ENCODE results near the gene CEP104. TPM values are rescaled to one million over a fixed set of nuclear protein-coding genes. Genes with fewer than 3 reads are reported as not detected.

The CEP104 gene
- total and polyA plus RNA-seq, 9 of the 15 experiments (the other 6 are each of a cell fraction or from before 2014, with no cell fraction given): 11.2 to 63.4 (median 42.6) TPM

DNA sequence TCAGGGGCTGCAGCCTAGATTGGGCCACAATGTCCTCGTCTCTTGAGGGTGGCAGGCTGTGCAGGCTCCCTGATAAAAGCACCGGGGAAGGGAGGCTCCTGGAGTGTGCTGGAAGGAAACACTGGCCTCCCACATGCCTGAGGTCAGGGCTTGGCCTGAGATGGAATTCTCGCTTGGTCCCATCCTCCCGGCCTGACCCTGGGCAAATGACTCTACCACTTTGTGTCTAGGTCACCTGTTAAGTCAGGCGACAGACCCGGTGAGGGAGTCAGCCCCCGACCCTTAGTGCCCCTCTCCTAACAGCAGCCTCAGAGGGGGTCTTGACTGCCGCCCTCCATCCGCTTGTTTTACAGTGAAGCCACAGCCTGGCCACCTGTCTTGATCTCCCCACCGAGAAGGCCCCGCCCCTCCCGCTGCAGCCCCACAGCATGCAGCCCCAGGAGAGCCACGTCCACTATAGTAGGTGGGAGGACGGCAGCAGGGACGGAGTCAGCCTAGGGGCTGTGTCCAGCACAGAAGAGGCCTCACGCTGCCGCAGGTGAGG, 82.0 kb downstream of the CEP104 start (continued):
- TF ChIP-seq, protein P1, sequence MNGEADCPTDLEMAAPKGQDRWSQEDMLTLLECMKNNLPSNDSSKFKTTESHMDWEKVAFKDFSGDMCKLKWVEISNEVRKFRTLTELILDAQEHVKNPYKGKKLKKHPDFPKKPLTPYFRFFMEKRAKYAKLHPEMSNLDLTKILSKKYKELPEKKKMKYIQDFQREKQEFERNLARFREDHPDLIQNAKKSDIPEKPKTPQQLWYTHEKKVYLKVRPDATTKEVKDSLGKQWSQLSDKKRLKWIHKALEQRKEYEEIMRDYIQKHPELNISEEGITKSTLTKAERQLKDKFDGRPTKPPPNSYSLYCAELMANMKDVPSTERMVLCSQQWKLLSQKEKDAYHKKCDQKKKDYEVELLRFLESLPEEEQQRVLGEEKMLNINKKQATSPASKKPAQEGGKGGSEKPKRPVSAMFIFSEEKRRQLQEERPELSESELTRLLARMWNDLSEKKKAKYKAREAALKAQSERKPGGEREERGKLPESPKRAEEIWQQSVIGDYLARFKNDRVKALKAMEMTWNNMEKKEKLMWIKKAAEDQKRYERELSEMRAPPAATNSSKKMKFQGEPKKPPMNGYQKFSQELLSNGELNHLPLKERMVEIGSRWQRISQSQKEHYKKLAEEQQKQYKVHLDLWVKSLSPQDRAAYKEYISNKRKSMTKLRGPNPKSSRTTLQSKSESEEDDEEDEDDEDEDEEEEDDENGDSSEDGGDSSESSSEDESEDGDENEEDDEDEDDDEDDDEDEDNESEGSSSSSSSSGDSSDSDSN (IDR thresholded peaks at IDR 0.05; ENCODE audit: borderline replicate concordance in 1 of 2, low read depth in 2 of 2, low read length in 2 of 2): peak in 1 of 2 experiments; percentile 90; a peak in 1 of 4 replicates
- no peak for TF ChIP-seq NR3C1 (CRISPR knock-in tag; IDR thresholded peaks at IDR 0.05)
- TF ChIP-seq SMAD4 (CRISPR knock-in tag; conservative IDR thresholded peaks at IDR 0.05): peak; percentile 86
- no peak for TF ChIP-seq GTF2E2 (tag; IDR thresholded peaks at IDR 0.05)
- no peak for TF ChIP-seq KLF6 (CRISPR knock-in tag; IDR thresholded peaks at IDR 0.05; ENCODE audit: borderline replicate concordance)
- TF ChIP-seq ASH1L (IDR thresholded peaks at IDR 0.05; ENCODE audit: borderline replicate concordance, low read depth, partially characterized antibody): no peak
- no peak for TF ChIP-seq MCM2 (IDR thresholded peaks at IDR 0.05; ENCODE audit: low read depth)
- no peak for TF ChIP-seq NFIX (CRISPR knock-in tag; IDR thresholded peaks at IDR 0.05; ENCODE audit: low read depth)
- TF ChIP-seq, protein P2, sequence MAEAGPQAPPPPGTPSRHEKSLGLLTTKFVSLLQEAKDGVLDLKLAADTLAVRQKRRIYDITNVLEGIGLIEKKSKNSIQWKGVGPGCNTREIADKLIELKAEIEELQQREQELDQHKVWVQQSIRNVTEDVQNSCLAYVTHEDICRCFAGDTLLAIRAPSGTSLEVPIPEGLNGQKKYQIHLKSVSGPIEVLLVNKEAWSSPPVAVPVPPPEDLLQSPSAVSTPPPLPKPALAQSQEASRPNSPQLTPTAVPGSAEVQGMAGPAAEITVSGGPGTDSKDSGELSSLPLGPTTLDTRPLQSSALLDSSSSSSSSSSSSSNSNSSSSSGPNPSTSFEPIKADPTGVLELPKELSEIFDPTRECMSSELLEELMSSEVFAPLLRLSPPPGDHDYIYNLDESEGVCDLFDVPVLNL (CRISPR knock-in tag; IDR thresholded peaks at IDR 0.05; ENCODE audit: low read depth): no peak
- no peak for TF ChIP-seq ZBTB8A (IDR thresholded peaks at IDR 0.05; ENCODE audit: partially characterized antibody)
- TF ChIP-seq, protein P3, sequence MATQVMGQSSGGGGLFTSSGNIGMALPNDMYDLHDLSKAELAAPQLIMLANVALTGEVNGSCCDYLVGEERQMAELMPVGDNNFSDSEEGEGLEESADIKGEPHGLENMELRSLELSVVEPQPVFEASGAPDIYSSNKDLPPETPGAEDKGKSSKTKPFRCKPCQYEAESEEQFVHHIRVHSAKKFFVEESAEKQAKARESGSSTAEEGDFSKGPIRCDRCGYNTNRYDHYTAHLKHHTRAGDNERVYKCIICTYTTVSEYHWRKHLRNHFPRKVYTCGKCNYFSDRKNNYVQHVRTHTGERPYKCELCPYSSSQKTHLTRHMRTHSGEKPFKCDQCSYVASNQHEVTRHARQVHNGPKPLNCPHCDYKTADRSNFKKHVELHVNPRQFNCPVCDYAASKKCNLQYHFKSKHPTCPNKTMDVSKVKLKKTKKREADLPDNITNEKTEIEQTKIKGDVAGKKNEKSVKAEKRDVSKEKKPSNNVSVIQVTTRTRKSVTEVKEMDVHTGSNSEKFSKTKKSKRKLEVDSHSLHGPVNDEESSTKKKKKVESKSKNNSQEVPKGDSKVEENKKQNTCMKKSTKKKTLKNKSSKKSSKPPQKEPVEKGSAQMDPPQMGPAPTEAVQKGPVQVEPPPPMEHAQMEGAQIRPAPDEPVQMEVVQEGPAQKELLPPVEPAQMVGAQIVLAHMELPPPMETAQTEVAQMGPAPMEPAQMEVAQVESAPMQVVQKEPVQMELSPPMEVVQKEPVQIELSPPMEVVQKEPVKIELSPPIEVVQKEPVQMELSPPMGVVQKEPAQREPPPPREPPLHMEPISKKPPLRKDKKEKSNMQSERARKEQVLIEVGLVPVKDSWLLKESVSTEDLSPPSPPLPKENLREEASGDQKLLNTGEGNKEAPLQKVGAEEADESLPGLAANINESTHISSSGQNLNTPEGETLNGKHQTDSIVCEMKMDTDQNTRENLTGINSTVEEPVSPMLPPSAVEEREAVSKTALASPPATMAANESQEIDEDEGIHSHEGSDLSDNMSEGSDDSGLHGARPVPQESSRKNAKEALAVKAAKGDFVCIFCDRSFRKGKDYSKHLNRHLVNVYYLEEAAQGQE (IDR thresholded peaks at IDR 0.05; ENCODE audit: borderline replicate concordance): peak; percentile 4; the same call in 1 of the 2 replicates
- TF ChIP-seq, protein P3 (CRISPR knock-in tag; IDR thresholded peaks at IDR 0.05; ENCODE audit: low read depth): no peak
- TF ChIP-seq ZFPM2 (CRISPR knock-in tag; IDR thresholded peaks at IDR 0.05): no peak
- TF ChIP-seq EGR1 (conservative IDR thresholded peaks at IDR 0.05): peak; percentile 57
- no peak for TF ChIP-seq ZNF695 (CRISPR knock-in tag; IDR thresholded peaks at IDR 0.05)
- peak in 1 of 2 experiments; percentile 77; a peak in 3 of 4 replicates for TF ChIP-seq TEAD1 (CRISPR knock-in tag; IDR thresholded peaks at IDR 0.05)
- TF ChIP-seq NFXL1 (CRISPR knock-in tag; IDR thresholded peaks at IDR 0.05): no peak
- peak; percentile 73 for TF ChIP-seq MXI1 (IDR thresholded peaks at IDR 0.05; ENCODE audit: low read depth, low read length)
